Measurements from ENCODE around the gene PIP4K2B. TPM values are rescaled to one million over a fixed set of nuclear protein-coding genes. Genes with fewer than 3 reads are reported as not detected.
A peak's percentile ranks its signal among the peaks of the same experiment; 100 is the strongest.
"Not testable (repeated sequence)": the region's sequence is repeated elsewhere in the genome, so short reads cannot be mapped to it uniquely, and the experiment has no call there.

The PIP4K2B gene
- total and polyA plus RNA-seq, 4 donors = 66.1 to 198 (median 137) TPM

GRCh38 chr17:38732376-38733281 lies 66.7 kb downstream of the PIP4K2B start:
- Histone ChIP-seq H3K4me1 (ENCODE audit: control insufficient read depth, insufficient read depth, low read length) (peaks cover 72% of the 10 kb centered on the region), H3K27ac (ENCODE audit: low read depth, low read length) (no peak overlapping the region), H3K9me3 (ENCODE audit: control insufficient read depth, insufficient read depth, low read length) (no peaks in the 10 kb centered on the region), H3K4me3 (ENCODE audit: low read depth, low read length) (no peak overlapping the region), H3K36me3 (ENCODE audit: control insufficient read depth, insufficient read depth, low read length) (peaks cover 69% of the 10 kb centered on the region), H3K27me3 (ENCODE audit: control insufficient read depth, insufficient read depth, low read length) (no peaks in the 10 kb centered on the region)
- 82% methylated on average over 6 of the region's 7 CpGs for WGBS (ENCODE audit: insufficient coverage)
- DNase-seq (ENCODE audit: low read depth in 4 of 6, low spot score in 6 of 6) = no peak

- no peak overlapping the region for H3K4me3 ChIP-seq (ENCODE audit: low read depth, low read length)
- H3K27me3 ChIP-seq (ENCODE audit: control insufficient read depth, insufficient read depth, low read length) = no peaks in the 10 kb centered on the region
- H3K36me3 ChIP-seq (ENCODE audit: control insufficient read depth, insufficient read depth, low read length) = peaks cover 59% of the 10 kb centered on the region
- 87% methylated on average over 8 of the region's 8 CpGs for WGBS (ENCODE audit: insufficient coverage)
- DNase-seq (ENCODE audit: low read depth in 4 of 6, low spot score in 6 of 6) = no peak
- peaks cover 70% of the 10 kb centered on the region for H3K4me1 ChIP-seq (ENCODE audit: control insufficient read depth, insufficient read depth, low read length)
- H3K27ac ChIP-seq (ENCODE audit: low read depth, low read length) = no peak overlapping the region
- no peaks in the 10 kb centered on the region for H3K9me3 ChIP-seq (ENCODE audit: control insufficient read depth, insufficient read depth, low read length)
These were observed 67.6 kb downstream of the PIP4K2B start for GRCh38 chr17:38731526-38732294.

- Histone ChIP-seq H3K9me3 (ENCODE audit: control insufficient read depth, insufficient read depth, low read length) (no peaks in the 10 kb centered on the region), H3K27ac (ENCODE audit: low read depth, low read length) (peak overlapping the region; percentile 63)
- DNase-seq (ENCODE audit: low read depth in 4 of 6, low spot score in 6 of 6) = peak in 2 of 6 donors; percentile 61 to 62
These were observed 68.6 kb downstream of the PIP4K2B start for GRCh38 chr17:38730526-38731379.

GRCh38 chr17:38729886-38730525 lies 69.3 kb downstream of the PIP4K2B start, which contains the start of gene CISD3:
Gene CISD3 (plus strand): TSS chr17:38730341. CDS start chr17:38730359, 18 bp downstream.
- DNase-seq (ENCODE audit: low read depth in 4 of 6, low spot score in 6 of 6) = peak in 2 of 6 donors; percentile 85 to 90
- Histone ChIP-seq H3K27ac (ENCODE audit: low read depth, low read length) (peak within 1 kb of the TSS; percentile 69), H3K4me3 (ENCODE audit: low read depth, low read length) (peak within 1 kb of the TSS; percentile 50), H3K9me3 (ENCODE audit: control insufficient read depth, insufficient read depth, low read length) (no peaks in the 10 kb centered on the region), H3K27me3 (ENCODE audit: control insufficient read depth, insufficient read depth, low read length) (no peaks in the 10 kb centered on the region), H3K4me1 (ENCODE audit: control insufficient read depth, insufficient read depth, low read length) (peaks cover 65% of the 10 kb centered on the region), H3K36me3 (ENCODE audit: control insufficient read depth, insufficient read depth, low read length) (peaks cover 53% of the 10 kb centered on the region)
- WGBS (ENCODE audit: insufficient coverage) = under 1% methylated on average over 90 of the region's 92 CpGs

More at GRCh38 chr17:38730526-38731379, 68.6 kb downstream of the PIP4K2B start:
- 30% methylated on average over 25 of the region's 27 CpGs for WGBS (ENCODE audit: insufficient coverage)
- peaks cover 65% of the 10 kb centered on the region for H3K4me1 ChIP-seq (ENCODE audit: control insufficient read depth, insufficient read depth, low read length)
- no peaks in the 10 kb centered on the region for H3K27me3 ChIP-seq (ENCODE audit: control insufficient read depth, insufficient read depth, low read length)
- H3K4me3 ChIP-seq (ENCODE audit: low read depth, low read length) = peak overlapping the region; percentile 49
- peaks cover 53% of the 10 kb centered on the region for H3K36me3 ChIP-seq (ENCODE audit: control insufficient read depth, insufficient read depth, low read length)

GRCh38 chr17:38729368-38729885 lies 69.9 kb downstream of the PIP4K2B start:
- Histone ChIP-seq H3K27me3 (ENCODE audit: control insufficient read depth, insufficient read depth, low read length) (no peaks in the 10 kb centered on the region), H3K9me3 (ENCODE audit: control insufficient read depth, insufficient read depth, low read length) (no peaks in the 10 kb centered on the region), H3K36me3 (ENCODE audit: control insufficient read depth, insufficient read depth, low read length) (peaks cover 53% of the 10 kb centered on the region), H3K27ac (ENCODE audit: low read depth, low read length) (peak overlapping the region; percentile 69), H3K4me3 (ENCODE audit: low read depth, low read length) (peak overlapping the region; percentile 50), H3K4me1 (ENCODE audit: control insufficient read depth, insufficient read depth, low read length) (peaks cover 66% of the 10 kb centered on the region)
- 0% methylated on average over 6 of the region's 14 CpGs for WGBS (ENCODE audit: insufficient coverage)
- no peak for DNase-seq (ENCODE audit: low read depth in 4 of 6, low spot score in 6 of 6)

- peaks cover 63% of the 10 kb centered on the region for H3K4me1 ChIP-seq (ENCODE audit: control insufficient read depth, insufficient read depth, low read length)
- no peaks in the 10 kb centered on the region for H3K9me3 ChIP-seq (ENCODE audit: control insufficient read depth, insufficient read depth, low read length)
- no peak overlapping the region for H3K27ac ChIP-seq (ENCODE audit: low read depth, low read length)
- 86% methylated on average over 8 of the region's 8 CpGs for WGBS (ENCODE audit: insufficient coverage)
- H3K27me3 ChIP-seq (ENCODE audit: control insufficient read depth, insufficient read depth, low read length) = no peaks in the 10 kb centered on the region
- peaks cover 45% of the 10 kb centered on the region for H3K36me3 ChIP-seq (ENCODE audit: control insufficient read depth, insufficient read depth, low read length)
- no peak overlapping the region for H3K4me3 ChIP-seq (ENCODE audit: low read depth, low read length)
- no peak for DNase-seq (ENCODE audit: low read depth in 4 of 6, low spot score in 6 of 6)
These were observed 71.0 kb downstream of the PIP4K2B start for GRCh38 chr17:38728290-38728831.

GRCh38 chr17:38727736-38728135 lies 71.6 kb downstream of the PIP4K2B start:
- no peak overlapping the region for H3K27ac ChIP-seq (ENCODE audit: low read depth, low read length)
- no peaks in the 10 kb centered on the region for H3K9me3 ChIP-seq (ENCODE audit: control insufficient read depth, insufficient read depth, low read length)
- peaks cover 44% of the 10 kb centered on the region for H3K36me3 ChIP-seq (ENCODE audit: control insufficient read depth, insufficient read depth, low read length)
- DNase-seq (ENCODE audit: low read depth in 4 of 6, low spot score in 6 of 6) = no peak
- H3K4me1 ChIP-seq (ENCODE audit: control insufficient read depth, insufficient read depth, low read length) = peaks cover 61% of the 10 kb centered on the region
- no peak overlapping the region for H3K4me3 ChIP-seq (ENCODE audit: low read depth, low read length)
- WGBS (ENCODE audit: insufficient coverage) = no CpG with 5 or more reads among the region's 5 CpGs
- H3K27me3 ChIP-seq (ENCODE audit: control insufficient read depth, insufficient read depth, low read length) = no peaks in the 10 kb centered on the region

- not testable (repeated sequence) for H3K4me3 ChIP-seq (ENCODE audit: low read depth, low read length); H3K27me3 ChIP-seq (ENCODE audit: control insufficient read depth, insufficient read depth, low read length); H3K9me3 ChIP-seq (ENCODE audit: control insufficient read depth, insufficient read depth, low read length); H3K27ac ChIP-seq (ENCODE audit: low read depth, low read length); DNase-seq (ENCODE audit: low read depth in 4 of 6, low spot score in 6 of 6)
- H3K36me3 ChIP-seq (ENCODE audit: control insufficient read depth, insufficient read depth, low read length) = peaks cover 44% of the 10 kb centered on the region
- H3K4me1 ChIP-seq (ENCODE audit: control insufficient read depth, insufficient read depth, low read length) = peaks cover 52% of the 10 kb centered on the region
- WGBS (ENCODE audit: insufficient coverage) = no CpG with 5 or more reads among the region's 8 CpGs
These were observed 73.2 kb downstream of the PIP4K2B start for GRCh38 chr17:38726145-38726544.

Measured in spinal cord (tissue), 10 donors.